Heart left ventricle (tissue), 13 donors: ENCODE measurements around the gene GDPD4.

Experiments
- POLR2A ChIP-seq, 2 donors: fragments of 450-650 bp; IDR thresholded peaks; one replicate each; pipeline ENCODE4 v1.6.1; 2017; ENCODE audit warnings: antibody characterized with exemption in 2 of 2, mild to moderate bottlenecking in 2 of 2, moderate library complexity in 2 of 2
- TF ChIP-seq, protein P1 (sequence below), 12 donors: fragments of 200-600 bp; sonication (generic) in 4 of 12; IDR thresholded peaks; one replicate each; pipeline versions ENCODE4 v1.5.0 to v1.8.0; 2018 to 2022; ENCODE audit warnings: antibody characterized with exemption in 12 of 12, mild to moderate bottlenecking in 5 of 12
- donor health status: ischemic (EF 13 %, LVEDD 7.1; RV severe dilation, severe dysfunction).
- donor health status: DM: no; HTN: yes; CAD: no.
- donor health status: DM: no; HTN: no; CAD: no.
- donor health status: ischemic (EF 25% LVEDD 6.9; RV normal size, moderate dysfunction).
- donor health status: ischemic (EF 25% LVEDD 5.7; RV mildly dilated, moderate dysfunction).
- donor health status: ischemic (EF 35%, LVEDD 5.7; RV mildly dilated, moderate dysfunction).
- donor health status: nonischemic (EF 11% LVEDD 7.7; RV severe dilation, severe dysfunction).
- donor health status: DM: yes; HTN: yes; CAD: no.
- donor health status: PGD.
- donor health status: ischemic (EF 29% LVEDD 5.4; RV normal size, mild dysfunction).
- donor health status: nonischemic (EF 23%, LVEDD 6.1; RV moderate dilation, normal function).

DNA sequence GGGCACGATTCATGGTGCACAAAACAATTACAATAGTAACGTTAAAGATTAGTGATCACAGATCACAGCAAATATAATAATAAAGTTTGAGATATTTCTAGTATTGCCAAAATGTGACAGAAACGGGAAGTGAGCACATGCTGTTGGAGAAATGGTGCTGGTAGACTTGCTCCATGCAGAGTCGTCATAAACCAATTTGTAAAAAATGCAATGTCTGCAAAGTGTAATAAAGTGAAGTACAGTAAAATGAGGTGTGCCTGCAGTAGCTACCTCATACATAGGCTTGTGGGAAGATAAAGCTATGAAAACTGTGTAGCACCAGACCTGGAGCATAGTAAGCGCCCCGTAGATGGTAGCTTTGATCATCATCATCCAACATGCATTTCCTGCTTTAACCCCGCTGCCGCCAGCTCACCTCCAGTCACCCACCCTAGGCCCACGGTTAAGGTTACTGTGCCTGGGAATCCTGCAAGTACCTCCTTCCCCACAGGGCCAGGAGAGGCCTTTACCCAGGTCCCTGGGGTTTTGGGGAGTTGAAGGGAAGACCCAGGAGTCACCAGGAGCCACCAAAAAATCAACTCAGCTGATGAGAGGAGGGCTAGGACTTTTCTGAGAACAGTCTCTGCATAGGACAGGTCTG is 114.3 kb downstream of the GDPD4 start:
- TF ChIP-seq, protein P1, sequence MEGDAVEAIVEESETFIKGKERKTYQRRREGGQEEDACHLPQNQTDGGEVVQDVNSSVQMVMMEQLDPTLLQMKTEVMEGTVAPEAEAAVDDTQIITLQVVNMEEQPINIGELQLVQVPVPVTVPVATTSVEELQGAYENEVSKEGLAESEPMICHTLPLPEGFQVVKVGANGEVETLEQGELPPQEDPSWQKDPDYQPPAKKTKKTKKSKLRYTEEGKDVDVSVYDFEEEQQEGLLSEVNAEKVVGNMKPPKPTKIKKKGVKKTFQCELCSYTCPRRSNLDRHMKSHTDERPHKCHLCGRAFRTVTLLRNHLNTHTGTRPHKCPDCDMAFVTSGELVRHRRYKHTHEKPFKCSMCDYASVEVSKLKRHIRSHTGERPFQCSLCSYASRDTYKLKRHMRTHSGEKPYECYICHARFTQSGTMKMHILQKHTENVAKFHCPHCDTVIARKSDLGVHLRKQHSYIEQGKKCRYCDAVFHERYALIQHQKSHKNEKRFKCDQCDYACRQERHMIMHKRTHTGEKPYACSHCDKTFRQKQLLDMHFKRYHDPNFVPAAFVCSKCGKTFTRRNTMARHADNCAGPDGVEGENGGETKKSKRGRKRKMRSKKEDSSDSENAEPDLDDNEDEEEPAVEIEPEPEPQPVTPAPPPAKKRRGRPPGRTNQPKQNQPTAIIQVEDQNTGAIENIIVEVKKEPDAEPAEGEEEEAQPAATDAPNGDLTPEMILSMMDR (IDR thresholded peaks at IDR 0.05), result no peak
- no peak for TF ChIP-seq POLR2A (IDR thresholded peaks at IDR 0.05)
